Suprapubic skin (tissue), 4 donors: ENCODE data around the gene CASP9. TPM values are rescaled to one million over a fixed set of nuclear protein-coding genes. Genes with fewer than 3 reads are reported as not detected.
"Not testable (repeated sequence)": the region's sequence is repeated elsewhere in the genome, so short reads cannot be mapped to it uniquely, and the experiment has no call there.

Experiments
- DNase-seq, 2 donors: peaks; one replicate each; pipeline ENCODE4 v3.0.0-alpha.2; 2019; ENCODE audit warnings: low spot score in 2 of 2
- H3K27ac ChIP-seq: fragments of 200-600 bp; sonication (generic); one replicate; pipeline ENCODE4 v1.5.1; 2019
- H3K27me3 ChIP-seq: fragments of 200-600 bp; sonication (generic); one replicate; pipeline ENCODE4 v1.5.1; 2019
- H3K36me3 ChIP-seq: fragments of 200-600 bp; sonication (generic); one replicate; pipeline ENCODE4 v1.5.1; 2019
- H3K4me1 ChIP-seq: fragments of 200-600 bp; sonication (generic); one replicate; pipeline ENCODE4 v1.5.1; 2019
- H3K4me3 ChIP-seq: fragments of 200-600 bp; sonication (generic); one replicate; pipeline ENCODE4 v1.5.1; 2019; ENCODE audit warnings: mild to moderate bottlenecking
- H3K9me3 ChIP-seq: fragments of 200-600 bp; sonication (generic); one replicate; pipeline ENCODE4 v1.5.1; 2019
- EP300 ChIP-seq: sonication (generic); formaldehyde crosslinking; IDR thresholded peaks from one replicate; pipeline ENCODE4 v1.6.1; 2017; ENCODE audit warnings: antibody characterized with exemption
- POLR2A ChIP-seq, 2 donors: fragments of 450-650 bp; IDR thresholded peaks; one replicate each; pipeline ENCODE4 v1.6.1; 2017; ENCODE audit warnings: antibody characterized with exemption in 2 of 2, mild to moderate bottlenecking in 2 of 2, moderate library complexity in 2 of 2
- POLR2AphosphoS5 ChIP-seq, 3 donors: sonication (generic); formaldehyde crosslinking; IDR thresholded peaks; one replicate each; pipeline ENCODE4 v1.6.1; 2017; ENCODE audit warnings: antibody characterized with exemption in 3 of 3
- WGBS: methylation state at CpG from one replicate; pipeline ENCODE4 v1.1.5; 2018; 5-methylcytosine and 5-hydroxymethylcytosine counted together
- total RNA-seq, 4 donors: library from RNA; depleted of rRNA; stranded (reverse); fragments of >200 nt; gene quantifications; one replicate each; pipeline ENCODE4 v1.1.0, GENCODE V29; 2016
- TF ChIP-seq, protein P1 (sequence below), 2 donors: fragments of 200-600 bp in 1 of 2; fragments of 450-650 bp in 1 of 2; sonication (generic) in 1 of 2; IDR thresholded peaks; one replicate each; pipeline ENCODE4 v1.5.1; 2016 to 2019; ENCODE audit warnings: antibody characterized with exemption in 2 of 2, mild to moderate bottlenecking in 1 of 2, moderate library complexity in 1 of 2

The CASP9 gene
- total RNA-seq, 4 donors from 2014 or later = 7.0 to 12.6 (median 9.7) TPM

GRCh38 chr1:15479654-15480347 lies 44.2 kb downstream of the CASP9 start:
- 92% methylated on average over 11 of the region's 11 CpGs for WGBS
- no peak for DNase-seq
- Histone ChIP-seq H3K4me1 (no peaks in the 10 kb centered on the region), H3K36me3 (no peaks in the 10 kb centered on the region), H3K9me3 (no peaks in the 10 kb centered on the region), H3K27ac (no peak overlapping the region), H3K4me3 (no peak overlapping the region), H3K27me3 (no peaks in the 10 kb centered on the region)
- TF ChIP-seq EP300 (no peak), POLR2AphosphoS5 (IDR thresholded peaks at IDR 0.05) (no peak), POLR2A (IDR thresholded peaks at IDR 0.05) (no peak)
- TF ChIP-seq, protein P1, sequence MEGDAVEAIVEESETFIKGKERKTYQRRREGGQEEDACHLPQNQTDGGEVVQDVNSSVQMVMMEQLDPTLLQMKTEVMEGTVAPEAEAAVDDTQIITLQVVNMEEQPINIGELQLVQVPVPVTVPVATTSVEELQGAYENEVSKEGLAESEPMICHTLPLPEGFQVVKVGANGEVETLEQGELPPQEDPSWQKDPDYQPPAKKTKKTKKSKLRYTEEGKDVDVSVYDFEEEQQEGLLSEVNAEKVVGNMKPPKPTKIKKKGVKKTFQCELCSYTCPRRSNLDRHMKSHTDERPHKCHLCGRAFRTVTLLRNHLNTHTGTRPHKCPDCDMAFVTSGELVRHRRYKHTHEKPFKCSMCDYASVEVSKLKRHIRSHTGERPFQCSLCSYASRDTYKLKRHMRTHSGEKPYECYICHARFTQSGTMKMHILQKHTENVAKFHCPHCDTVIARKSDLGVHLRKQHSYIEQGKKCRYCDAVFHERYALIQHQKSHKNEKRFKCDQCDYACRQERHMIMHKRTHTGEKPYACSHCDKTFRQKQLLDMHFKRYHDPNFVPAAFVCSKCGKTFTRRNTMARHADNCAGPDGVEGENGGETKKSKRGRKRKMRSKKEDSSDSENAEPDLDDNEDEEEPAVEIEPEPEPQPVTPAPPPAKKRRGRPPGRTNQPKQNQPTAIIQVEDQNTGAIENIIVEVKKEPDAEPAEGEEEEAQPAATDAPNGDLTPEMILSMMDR (IDR thresholded peaks at IDR 0.05) = no peak

- H3K4me1 ChIP-seq = no peaks in the 10 kb centered on the region
- no peak overlapping the region for H3K27ac ChIP-seq
- no peaks in the 10 kb centered on the region for H3K27me3 ChIP-seq
- TF ChIP-seq EP300 = no peak
- TF ChIP-seq, protein P1 (IDR thresholded peaks at IDR 0.05) = no peak
- TF ChIP-seq POLR2AphosphoS5 (IDR thresholded peaks at IDR 0.05) = no peak
- TF ChIP-seq POLR2A (IDR thresholded peaks at IDR 0.05) = no peak
- WGBS = 92% methylated on average over 5 of the region's 5 CpGs
- H3K4me3 ChIP-seq = no peak overlapping the region
- DNase-seq = no peak
- H3K36me3 ChIP-seq = no peaks in the 10 kb centered on the region
- no peaks in the 10 kb centered on the region for H3K9me3 ChIP-seq
Measured at GRCh38 chr1:15477646-15478212, 46.3 kb downstream of the CASP9 start.

- Histone ChIP-seq H3K4me1 (no peaks in the 10 kb centered on the region), H3K27me3 (no peaks in the 10 kb centered on the region), H3K4me3 (no peak overlapping the region), H3K27ac (no peak overlapping the region), H3K36me3 (no peaks in the 10 kb centered on the region), H3K9me3 (no peaks in the 10 kb centered on the region)
- WGBS = 93% methylated on average over 3 of the region's 3 CpGs
- no peak for DNase-seq
- no peak for TF ChIP-seq EP300
- TF ChIP-seq POLR2A (IDR thresholded peaks at IDR 0.05) = no peak
- TF ChIP-seq POLR2AphosphoS5 (IDR thresholded peaks at IDR 0.05) = no peak
- TF ChIP-seq, protein P1 (IDR thresholded peaks at IDR 0.05) = no peak
Measured at GRCh38 chr1:15476927-15477326, 47.1 kb downstream of the CASP9 start.

DNA sequence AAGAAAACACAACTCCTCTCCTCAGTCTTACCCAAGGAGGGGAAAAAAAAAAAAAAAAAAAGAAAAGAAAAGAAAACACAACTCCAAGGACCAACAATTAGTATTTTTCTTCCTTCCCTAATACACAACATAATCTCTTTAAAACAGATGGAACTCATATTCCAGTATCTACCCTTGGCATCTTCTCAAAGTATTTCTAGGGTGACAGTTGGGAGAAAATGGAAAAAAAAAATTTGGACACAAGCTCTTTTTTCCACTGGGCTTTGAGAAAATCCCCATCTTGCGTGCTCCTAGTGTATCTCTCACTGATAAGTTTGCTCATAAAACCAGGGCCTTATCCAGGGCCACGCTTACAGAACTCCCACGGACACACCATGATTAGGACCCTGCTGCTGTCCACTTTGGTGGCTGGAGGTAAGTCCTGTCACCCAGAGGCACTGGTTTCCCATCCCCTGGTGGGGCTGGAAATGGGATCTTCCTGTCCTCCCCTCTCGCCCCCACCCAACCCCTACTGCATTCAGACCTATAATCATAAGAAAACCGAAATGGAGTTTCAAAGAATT lies 48.2 kb downstream of the CASP9 start, which contains the start of gene CELA2B:
TSS of gene CELA2B (plus strand) at position 353 of the 563 bp plus-strand sequence. CDS start at position 375, 22 bp downstream.
- WGBS = 77% methylated on average over 5 of the region's 5 CpGs
- DNase-seq = no peak
- H3K27ac ChIP-seq = no peak within 1 kb of the TSS
- H3K4me3 ChIP-seq = no peak within 1 kb of the TSS
- no peaks in the 10 kb centered on the region for H3K27me3 ChIP-seq
- no peaks in the 10 kb centered on the region for H3K9me3 ChIP-seq
- H3K4me1 ChIP-seq = no peaks in the 10 kb centered on the region
- TF ChIP-seq POLR2A (IDR thresholded peaks at IDR 0.05) (no peak), EP300 (no peak), POLR2AphosphoS5 (IDR thresholded peaks at IDR 0.05) (no peak)
- TF ChIP-seq, protein P1 (IDR thresholded peaks at IDR 0.05) = no peak
- H3K36me3 ChIP-seq = no peaks in the 10 kb centered on the region

DNA sequence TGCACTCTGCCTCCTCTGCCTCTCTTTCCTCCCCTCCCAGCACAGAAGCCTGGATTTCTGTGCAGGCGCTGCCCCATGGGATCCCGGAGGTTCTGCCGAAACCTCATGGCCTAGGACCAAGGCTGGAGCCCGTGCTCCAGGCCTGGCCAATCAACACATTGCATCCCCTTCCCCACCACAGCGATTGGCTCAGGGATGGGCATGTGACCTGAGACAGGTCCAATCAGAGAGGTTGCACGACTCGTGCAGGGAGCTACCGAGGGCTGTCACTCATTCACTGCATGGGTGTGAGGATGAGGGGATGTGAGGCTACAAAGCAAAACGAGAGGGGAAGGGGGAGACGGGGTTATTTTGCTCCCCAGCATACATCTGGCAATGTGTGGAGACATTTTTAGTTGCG lies 51.4 kb downstream of the CASP9 start:
- 80% methylated on average over 11 of the region's 11 CpGs for WGBS
- no peak for DNase-seq
- no peaks in the 10 kb centered on the region for H3K36me3 ChIP-seq

DNA sequence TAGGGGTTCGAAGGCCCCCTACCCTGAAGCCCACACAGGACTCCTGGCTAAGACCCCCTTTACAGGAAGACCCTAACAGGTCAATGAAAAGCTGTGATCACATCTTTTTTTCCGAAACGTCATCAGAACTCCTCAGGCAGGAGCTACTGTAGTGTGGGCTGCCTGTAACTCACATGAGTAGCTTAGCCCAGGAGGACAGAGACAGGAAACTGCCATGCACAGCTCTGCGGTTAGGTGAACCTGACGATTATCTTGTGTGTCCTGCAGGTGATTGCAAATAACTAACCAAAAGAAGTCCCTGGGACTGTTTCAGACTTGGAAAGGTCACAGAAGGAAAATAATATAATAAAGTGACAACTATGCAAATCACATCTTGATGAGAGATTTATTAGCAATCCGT lies 52.3 kb downstream of the CASP9 start:
- H3K4me1 ChIP-seq, DNase-seq, H3K4me3 ChIP-seq, H3K9me3 ChIP-seq, H3K27me3 ChIP-seq, H3K36me3 ChIP-seq, H3K27ac ChIP-seq: not testable (repeated sequence)
- 71% methylated on average over 6 of the region's 6 CpGs for WGBS

More for the DNA sequence above, 51.4 kb downstream of the CASP9 start:
- Histone ChIP-seq H3K27me3 (no peaks in the 10 kb centered on the region), H3K4me3 (no peak overlapping the region), H3K9me3 (no peaks in the 10 kb centered on the region), H3K27ac (no peak overlapping the region), H3K4me1 (no peaks in the 10 kb centered on the region)
- TF ChIP-seq, protein P1 (IDR thresholded peaks at IDR 0.05) = no peak
- TF ChIP-seq POLR2A (IDR thresholded peaks at IDR 0.05) (no peak), EP300 (no peak), POLR2AphosphoS5 (IDR thresholded peaks at IDR 0.05) (no peak)

GRCh38 chr1:15471067-15471466 lies 52.9 kb downstream of the CASP9 start:
- 91% methylated on average over 5 of the region's 5 CpGs for WGBS
- not testable (repeated sequence) for DNase-seq, H3K9me3 ChIP-seq, H3K27ac ChIP-seq, H3K36me3 ChIP-seq, H3K4me1 ChIP-seq, H3K27me3 ChIP-seq, H3K4me3 ChIP-seq
